ENCODE measurements around the gene HADHB. TPM values are rescaled to one million over a fixed set of nuclear protein-coding genes. Genes with fewer than 3 reads are reported as not detected.

Gene HADHB
- total and polyA plus RNA-seq, 2 experiments from 2014 or later: 131 to 133 TPM

DNA sequence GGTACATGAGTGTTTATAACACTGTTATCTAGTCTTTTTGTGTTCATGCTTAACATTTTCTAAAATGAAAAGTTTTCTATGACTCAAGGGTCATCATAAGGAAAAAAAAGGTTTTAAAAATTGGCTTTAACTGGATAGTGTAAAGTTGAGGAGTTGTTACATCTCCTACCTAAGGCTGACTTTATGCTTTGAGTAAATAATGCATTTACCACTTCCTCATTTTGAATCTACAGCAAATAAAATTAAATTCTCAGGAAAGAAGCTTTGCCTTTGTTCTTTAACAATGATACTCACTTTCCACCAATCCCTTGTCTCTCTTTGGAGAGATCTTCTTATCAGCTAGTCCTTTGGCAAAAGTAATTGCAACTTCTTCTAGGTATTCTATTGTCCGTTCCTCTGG, 30.0 kb upstream of the HADHB start:
- no peak overlapping the region for H2AFZ ChIP-seq
- no peaks in the 10 kb centered on the region for H3K79me2 ChIP-seq
- no peak overlapping the region for H3K27ac ChIP-seq
- no peaks in the 10 kb centered on the region for H3K9me3 ChIP-seq (ENCODE audit: low read depth)
- no peak overlapping the region for H3K4me3 ChIP-seq
- H3K27me3 ChIP-seq: no peaks in the 10 kb centered on the region
- H4K20me1 ChIP-seq (ENCODE audit: insufficient read depth, poor library complexity, severe bottlenecking): peaks cover 4% of the 10 kb centered on the region
- DNase-seq (ENCODE audit: low spot score): no peak
- no peaks in the 10 kb centered on the region for H3K9me2 ChIP-seq (replicated peaks; ENCODE audit: insufficient read depth)
- peaks cover 2% of the 10 kb centered on the region for H3K36me3 ChIP-seq (replicated peaks; ENCODE audit: insufficient read depth, low read depth)
- 90% methylated on average over 1 of the region's 1 CpG for WGBS (ENCODE audit: low lambda C conversion rate, missing lambda C conversion rate)
- no peaks in the 10 kb centered on the region for H3K4me1 ChIP-seq (ENCODE audit: insufficient read depth)
- TF ChIP-seq, protein P1, sequence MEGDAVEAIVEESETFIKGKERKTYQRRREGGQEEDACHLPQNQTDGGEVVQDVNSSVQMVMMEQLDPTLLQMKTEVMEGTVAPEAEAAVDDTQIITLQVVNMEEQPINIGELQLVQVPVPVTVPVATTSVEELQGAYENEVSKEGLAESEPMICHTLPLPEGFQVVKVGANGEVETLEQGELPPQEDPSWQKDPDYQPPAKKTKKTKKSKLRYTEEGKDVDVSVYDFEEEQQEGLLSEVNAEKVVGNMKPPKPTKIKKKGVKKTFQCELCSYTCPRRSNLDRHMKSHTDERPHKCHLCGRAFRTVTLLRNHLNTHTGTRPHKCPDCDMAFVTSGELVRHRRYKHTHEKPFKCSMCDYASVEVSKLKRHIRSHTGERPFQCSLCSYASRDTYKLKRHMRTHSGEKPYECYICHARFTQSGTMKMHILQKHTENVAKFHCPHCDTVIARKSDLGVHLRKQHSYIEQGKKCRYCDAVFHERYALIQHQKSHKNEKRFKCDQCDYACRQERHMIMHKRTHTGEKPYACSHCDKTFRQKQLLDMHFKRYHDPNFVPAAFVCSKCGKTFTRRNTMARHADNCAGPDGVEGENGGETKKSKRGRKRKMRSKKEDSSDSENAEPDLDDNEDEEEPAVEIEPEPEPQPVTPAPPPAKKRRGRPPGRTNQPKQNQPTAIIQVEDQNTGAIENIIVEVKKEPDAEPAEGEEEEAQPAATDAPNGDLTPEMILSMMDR (IDR thresholded peaks at IDR 0.05; ENCODE audit: poor library complexity): no peak
- TF ChIP-seq EZH2phosphoT487 (IDR thresholded peaks at IDR 0.05; ENCODE audit: low read depth, severe bottlenecking, unreplicated experiment) (no peak), EZH2 (IDR thresholded peaks at IDR 0.05; ENCODE audit: borderline replicate concordance) (no peak)
- H3K4me2 ChIP-seq: no peak overlapping the region

DNA sequence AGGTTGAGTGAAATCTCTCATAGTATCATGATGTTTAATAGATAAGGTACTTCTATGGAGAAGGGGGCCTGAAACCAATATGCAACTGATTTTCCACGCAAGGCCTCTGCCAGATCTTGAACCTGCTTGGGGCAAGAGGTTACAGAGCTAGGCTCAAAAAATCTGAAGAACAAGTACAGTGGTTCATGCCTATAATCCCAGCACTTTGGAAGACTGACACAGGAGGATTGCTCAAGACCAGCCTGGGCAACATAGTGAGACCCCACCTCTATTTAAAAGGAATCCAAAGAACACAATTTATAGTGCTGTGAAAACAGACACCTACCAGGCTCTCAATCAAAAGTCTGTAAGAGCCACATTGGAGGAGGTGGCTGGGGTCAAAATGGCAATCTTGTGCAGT, 28.9 kb upstream of the HADHB start:
- no peak for DNase-seq (ENCODE audit: low spot score)
- no peaks in the 10 kb centered on the region for H3K79me2 ChIP-seq
- no peaks in the 10 kb centered on the region for H3K9me3 ChIP-seq (ENCODE audit: low read depth)
- H3K9me2 ChIP-seq (replicated peaks; ENCODE audit: insufficient read depth): no peaks in the 10 kb centered on the region
- 100% methylated on average over 1 of the region's 1 CpG for WGBS (ENCODE audit: low lambda C conversion rate, missing lambda C conversion rate)
- no peaks in the 10 kb centered on the region for H3K4me1 ChIP-seq (ENCODE audit: insufficient read depth)
- H3K36me3 ChIP-seq (replicated peaks; ENCODE audit: insufficient read depth, low read depth): peaks cover 4% of the 10 kb centered on the region
- no peak overlapping the region for H2AFZ ChIP-seq
- peaks cover 4% of the 10 kb centered on the region for H4K20me1 ChIP-seq (ENCODE audit: insufficient read depth, poor library complexity, severe bottlenecking)
- TF ChIP-seq, protein P1 (IDR thresholded peaks at IDR 0.05; ENCODE audit: poor library complexity): no peak
- TF ChIP-seq EZH2 (IDR thresholded peaks at IDR 0.05; ENCODE audit: borderline replicate concordance) (no peak), EZH2phosphoT487 (IDR thresholded peaks at IDR 0.05; ENCODE audit: low read depth, severe bottlenecking, unreplicated experiment) (no peak)
- H3K4me3 ChIP-seq: no peak overlapping the region
- no peak overlapping the region for H3K4me2 ChIP-seq
- no peaks in the 10 kb centered on the region for H3K27me3 ChIP-seq
- H3K27ac ChIP-seq: no peak overlapping the region

DNA sequence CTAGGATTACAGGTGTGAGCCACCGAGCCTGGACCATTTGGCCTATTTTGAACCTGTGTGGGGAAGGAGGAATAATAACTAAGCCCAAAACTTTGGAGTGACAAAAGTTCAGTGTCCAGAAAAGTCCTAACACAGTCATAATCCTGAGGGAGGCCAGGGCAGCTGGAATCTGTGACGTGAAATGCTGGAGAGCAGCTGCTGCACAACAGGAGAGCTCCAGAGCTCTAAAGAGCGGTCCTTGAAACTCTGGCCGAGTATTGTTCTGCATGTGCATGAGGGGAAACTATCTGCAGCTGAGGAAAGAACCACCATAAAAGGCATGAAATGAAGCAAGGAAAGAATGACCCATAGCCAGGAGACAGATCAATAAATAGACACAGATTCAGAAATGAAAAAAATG, 28.2 kb upstream of the HADHB start:
- no peaks in the 10 kb centered on the region for H3K9me3 ChIP-seq (ENCODE audit: low read depth)
- H3K36me3 ChIP-seq (replicated peaks; ENCODE audit: insufficient read depth, low read depth): peaks cover 4% of the 10 kb centered on the region
- H4K20me1 ChIP-seq (ENCODE audit: insufficient read depth, poor library complexity, severe bottlenecking): peaks cover 4% of the 10 kb centered on the region
- no peaks in the 10 kb centered on the region for H3K27me3 ChIP-seq
- H3K4me3 ChIP-seq: no peak overlapping the region
- TF ChIP-seq EZH2 (IDR thresholded peaks at IDR 0.05; ENCODE audit: borderline replicate concordance) (no peak), EZH2phosphoT487 (IDR thresholded peaks at IDR 0.05; ENCODE audit: low read depth, severe bottlenecking, unreplicated experiment) (no peak)
- TF ChIP-seq, protein P1 (IDR thresholded peaks at IDR 0.05; ENCODE audit: poor library complexity): no peak
- no peak overlapping the region for H3K4me2 ChIP-seq
- 97% methylated on average over 4 of the region's 4 CpGs for whole genome bisulfite sequencing (ENCODE audit: low lambda C conversion rate, missing lambda C conversion rate)
- no peaks in the 10 kb centered on the region for H3K4me1 ChIP-seq (ENCODE audit: insufficient read depth)
- no peak overlapping the region for H2AFZ ChIP-seq
- no peak overlapping the region for H3K27ac ChIP-seq
- no peaks in the 10 kb centered on the region for H3K79me2 ChIP-seq
- H3K9me2 ChIP-seq (replicated peaks; ENCODE audit: insufficient read depth): no peaks in the 10 kb centered on the region
- no peak for DNase-seq (ENCODE audit: low spot score)

DNA sequence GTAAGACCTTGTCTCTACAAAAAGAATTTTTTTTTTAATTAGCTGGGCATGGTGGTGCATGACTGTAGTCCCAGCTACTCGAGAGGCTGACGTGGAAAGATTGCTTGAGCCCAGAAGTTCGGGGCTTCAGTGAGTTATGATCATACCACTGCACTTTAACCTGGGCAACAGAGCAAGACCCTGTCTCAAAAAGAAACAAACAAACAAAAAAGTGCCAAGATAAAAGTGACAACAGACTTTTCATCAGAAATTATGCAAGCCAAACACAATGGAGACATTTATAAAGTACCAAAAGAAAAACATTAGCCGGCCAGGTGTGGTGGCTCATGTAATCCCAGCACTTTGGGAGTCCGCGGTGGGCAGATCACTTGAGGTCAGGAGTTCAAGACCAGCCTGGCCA, 27.0 kb upstream of the HADHB start:
- Histone ChIP-seq H3K4me3 (no peak overlapping the region), H3K4me1 (ENCODE audit: insufficient read depth) (no peaks in the 10 kb centered on the region), H3K4me2 (no peak overlapping the region), H2AFZ (no peak overlapping the region), H3K27me3 (no peaks in the 10 kb centered on the region), H3K36me3 (replicated peaks; ENCODE audit: insufficient read depth, low read depth) (peaks cover 4% of the 10 kb centered on the region), H3K79me2 (no peaks in the 10 kb centered on the region), H3K27ac (no peak overlapping the region), H4K20me1 (ENCODE audit: insufficient read depth, poor library complexity, severe bottlenecking) (peaks cover 4% of the 10 kb centered on the region), H3K9me3 (ENCODE audit: low read depth) (no peaks in the 10 kb centered on the region), H3K9me2 (replicated peaks; ENCODE audit: insufficient read depth) (no peaks in the 10 kb centered on the region)
- no peak for DNase-seq (ENCODE audit: low spot score)
- 84% methylated on average over 6 of the region's 6 CpGs for WGBS (ENCODE audit: low lambda C conversion rate, missing lambda C conversion rate)
- TF ChIP-seq EZH2phosphoT487 (IDR thresholded peaks at IDR 0.05; ENCODE audit: low read depth, severe bottlenecking, unreplicated experiment): no peak
